C4-2B (cell line): ENCODE measurements around the gene SPATA18.

ENCODE experiments used
- CTCF ChIP-seq: fragments of 450-650 bp; conservative IDR thresholded peaks from 2 replicates; pipeline ENCODE4 v1.5.1; 2017; ENCODE audit warnings: mild to moderate bottlenecking
- ZFX ChIP-seq: fragments of 450-650 bp; IDR thresholded peaks from 2 replicates; pipeline ENCODE4 v1.6.1; 2017

GRCh38 chr4:52135171-52135570 is 84.1 kb downstream of the SPATA18 start:
- no peak for TF ChIP-seq CTCF
- TF ChIP-seq ZFX: no peak
